Non-pigmented ciliary epithelial cell (primary cell): ENCODE results near the gene IL1RL1.
A peak's percentile ranks its signal among the peaks of the same experiment; 100 is the strongest.

ENCODE experiments used
- DNase-seq: peaks from one replicate; pipeline ENCODE4 v3.0.0-alpha.2; 2010; ENCODE audit warnings: low read depth

IL1RL1 gene

DNA sequence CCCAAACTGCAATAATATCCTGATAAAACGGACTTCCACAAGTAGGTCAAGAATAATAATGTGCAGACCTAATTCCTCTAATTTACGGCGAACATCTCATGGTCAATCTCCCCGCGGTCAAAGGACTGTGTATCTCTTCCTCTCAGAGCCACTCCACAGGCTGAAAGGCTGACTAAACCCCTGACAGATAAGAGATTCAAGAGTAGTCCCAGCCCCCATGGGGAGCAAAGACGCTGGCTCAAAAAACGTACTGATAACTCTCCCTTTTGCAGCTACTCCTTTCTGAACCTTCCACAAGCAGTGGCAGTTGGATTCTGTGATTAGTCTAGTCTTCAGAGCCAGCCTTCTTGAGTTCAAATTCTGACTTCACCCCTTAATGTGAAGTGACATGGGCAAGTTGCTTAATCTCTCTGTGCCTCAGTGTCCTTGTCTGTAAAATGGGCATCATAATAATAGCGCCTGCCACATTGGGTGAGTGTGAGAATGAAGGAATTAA, 24.6 kb downstream of the IL1RL1 start:
- DNase-seq = no peak

DNA sequence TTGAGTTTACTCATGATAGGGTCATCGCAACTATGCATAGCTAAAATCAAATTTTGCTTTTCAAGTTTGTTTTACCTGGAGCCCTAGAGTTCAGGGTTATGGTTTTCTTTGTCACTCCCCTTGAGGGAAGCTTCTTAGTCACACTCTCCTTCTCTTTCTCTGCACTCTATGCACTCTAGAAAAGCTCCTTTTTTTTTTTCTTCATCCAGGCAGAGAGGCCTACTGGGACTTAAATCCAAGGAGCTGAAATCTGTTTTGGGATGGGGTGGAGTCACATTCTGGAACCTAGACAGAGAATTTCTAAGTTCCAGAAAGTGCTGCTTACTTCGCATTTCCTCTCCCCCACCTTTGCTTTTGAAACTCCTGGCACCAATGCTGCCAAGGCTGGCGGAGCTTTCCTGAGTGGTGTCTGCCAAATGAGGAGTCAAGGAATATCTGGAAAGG, 25.2 kb downstream of the IL1RL1 start:
- DNase-seq = no peak

DNA sequence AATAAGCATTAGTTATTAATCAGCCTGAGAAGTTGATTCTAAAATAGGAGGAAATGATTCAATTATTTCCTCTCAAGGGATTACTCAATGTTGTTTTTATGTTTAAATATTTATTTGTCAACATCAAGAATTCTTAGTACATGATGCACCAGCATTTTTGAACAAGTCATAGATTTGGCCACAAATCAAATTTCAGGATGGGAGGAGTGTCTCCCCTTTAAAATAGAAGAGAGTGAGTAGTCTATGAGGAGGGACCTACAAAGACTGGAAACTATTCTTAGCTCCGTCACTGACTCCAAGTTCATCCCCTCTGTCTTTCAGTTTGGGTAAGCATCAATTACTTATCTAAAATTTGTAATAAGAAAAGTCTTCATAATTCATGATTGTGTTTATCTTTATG, 25.6 kb downstream of the IL1RL1 start:
- no peak for DNase-seq

DNA sequence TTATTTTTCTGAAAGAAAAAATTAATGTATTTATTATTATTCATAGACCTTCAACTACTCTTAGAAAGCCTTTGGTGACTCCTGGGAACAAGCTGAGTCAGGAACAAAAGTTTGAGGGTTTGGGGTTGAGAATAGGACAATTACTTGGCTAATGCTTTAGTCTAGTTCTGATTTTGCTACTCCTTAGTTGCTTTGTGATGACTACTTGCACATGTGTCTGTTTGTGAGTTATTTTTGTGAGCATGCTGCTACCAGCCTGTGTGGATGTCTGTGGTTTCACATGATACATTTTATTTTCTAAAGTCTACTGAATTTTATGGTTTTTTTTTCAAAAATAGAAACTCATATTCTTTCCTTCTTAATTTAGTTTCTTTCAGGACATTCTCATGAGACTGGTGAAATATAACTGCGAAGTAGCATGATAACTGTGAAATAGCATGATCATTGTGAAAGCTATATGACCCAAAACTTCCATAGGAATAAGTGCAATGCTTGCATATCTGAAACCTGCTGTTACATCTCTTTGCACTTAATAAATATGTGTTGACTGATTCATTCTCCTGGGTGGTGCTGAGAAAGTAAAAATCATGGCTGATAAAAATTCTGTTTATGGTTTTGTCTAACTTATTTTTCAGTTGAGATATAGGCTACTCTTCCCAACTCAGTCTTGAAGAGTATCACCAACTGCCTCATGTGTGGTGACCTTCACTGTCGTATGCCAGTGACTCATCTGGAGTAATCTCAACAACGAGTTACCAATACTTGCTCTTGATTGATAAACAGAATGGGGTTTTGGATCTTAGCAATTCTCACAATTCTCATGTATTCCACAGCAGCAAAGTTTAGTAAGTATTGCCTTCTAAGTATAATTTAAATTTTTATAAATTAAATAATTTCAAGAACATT, 26.4 kb downstream of the IL1RL1 start:
- no peak for DNase-seq

DNA sequence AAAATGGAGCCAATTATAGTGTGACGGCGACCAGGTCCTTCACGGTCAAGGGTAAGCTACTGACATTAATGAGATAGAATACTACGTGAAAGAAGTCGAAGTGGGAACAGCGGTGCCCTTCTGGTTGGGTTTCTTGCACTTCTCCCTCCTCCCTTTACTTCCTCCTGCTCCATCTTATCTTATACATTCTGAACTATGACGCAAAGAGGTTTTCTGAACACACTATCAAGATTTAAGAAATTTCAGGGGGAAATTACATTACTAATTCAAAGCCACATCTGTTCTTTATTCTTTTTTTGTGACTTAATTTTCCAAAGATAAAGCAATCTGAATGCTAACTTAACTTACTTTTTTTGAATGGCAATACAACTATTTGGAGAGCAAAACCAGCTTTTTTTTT, 29.4 kb downstream of the IL1RL1 start:
- DNase-seq = no peak

DNA sequence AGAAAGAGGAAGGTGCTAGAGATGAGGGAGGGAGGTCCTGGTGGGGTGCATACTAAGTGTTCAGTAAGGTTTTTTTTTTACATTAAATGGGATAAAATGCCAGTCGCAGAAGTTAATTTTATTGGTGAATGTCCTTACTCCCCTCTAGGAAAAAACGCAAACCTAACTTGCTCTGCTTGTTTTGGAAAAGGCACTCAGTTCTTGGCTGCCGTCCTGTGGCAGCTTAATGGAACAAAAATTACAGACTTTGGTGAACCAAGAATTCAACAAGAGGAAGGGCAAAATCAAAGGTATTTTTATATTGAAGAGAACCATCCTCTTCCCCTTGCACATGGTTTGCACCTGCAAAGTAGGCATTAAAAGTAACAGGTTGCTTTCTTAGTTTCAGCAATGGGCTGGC, 31.5 kb downstream of the IL1RL1 start:
- DNase-seq = no peak

DNA sequence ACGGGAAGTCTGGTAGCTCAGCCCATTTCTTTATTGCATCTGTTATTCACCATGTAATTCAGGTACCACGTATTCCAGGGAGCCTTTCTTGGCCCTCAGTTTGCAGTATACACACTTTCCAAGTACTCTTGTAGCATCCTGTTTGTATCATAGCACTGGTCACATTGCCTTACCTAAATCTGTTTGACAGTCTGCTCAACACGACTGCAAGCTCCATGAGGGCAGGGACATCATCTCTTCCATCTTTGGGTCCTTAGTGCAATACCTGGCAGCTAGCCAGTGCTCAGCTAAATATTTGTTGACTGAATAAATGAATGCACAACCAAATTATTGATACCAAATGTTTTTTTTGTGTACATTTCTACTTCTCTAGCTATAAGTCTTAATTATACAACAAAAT, 33.0 kb downstream of the IL1RL1 start:
- DNase-seq = no peak

DNA sequence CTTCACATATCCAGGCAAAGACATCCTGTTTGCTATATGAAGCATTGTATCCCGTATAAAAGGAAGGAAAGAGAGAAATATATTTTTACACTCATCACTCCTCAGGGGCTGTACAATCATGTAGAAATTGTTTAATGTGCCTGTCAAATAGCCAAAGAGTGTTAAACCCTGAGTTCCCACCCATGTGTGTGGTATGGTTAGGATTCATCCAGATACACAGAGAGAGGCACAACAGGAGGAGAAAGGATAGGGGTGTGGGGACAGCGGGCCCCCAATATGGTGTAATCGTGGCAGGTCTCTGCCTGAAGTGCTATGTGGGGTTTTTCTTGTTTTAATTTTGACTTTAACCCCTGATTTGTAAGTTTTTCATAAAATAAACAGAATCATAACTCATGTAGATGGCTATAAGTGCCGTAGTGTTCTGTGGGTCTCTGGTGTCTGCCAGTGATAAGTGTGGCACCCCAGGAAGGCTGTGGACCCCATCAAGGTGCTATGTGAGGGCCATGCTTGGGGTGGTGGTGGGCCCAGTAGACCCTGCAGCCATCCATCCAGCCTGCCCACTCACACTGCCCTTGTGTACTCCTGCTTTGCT, 34.1 kb downstream of the IL1RL1 start:
- no peak for DNase-seq

DNA sequence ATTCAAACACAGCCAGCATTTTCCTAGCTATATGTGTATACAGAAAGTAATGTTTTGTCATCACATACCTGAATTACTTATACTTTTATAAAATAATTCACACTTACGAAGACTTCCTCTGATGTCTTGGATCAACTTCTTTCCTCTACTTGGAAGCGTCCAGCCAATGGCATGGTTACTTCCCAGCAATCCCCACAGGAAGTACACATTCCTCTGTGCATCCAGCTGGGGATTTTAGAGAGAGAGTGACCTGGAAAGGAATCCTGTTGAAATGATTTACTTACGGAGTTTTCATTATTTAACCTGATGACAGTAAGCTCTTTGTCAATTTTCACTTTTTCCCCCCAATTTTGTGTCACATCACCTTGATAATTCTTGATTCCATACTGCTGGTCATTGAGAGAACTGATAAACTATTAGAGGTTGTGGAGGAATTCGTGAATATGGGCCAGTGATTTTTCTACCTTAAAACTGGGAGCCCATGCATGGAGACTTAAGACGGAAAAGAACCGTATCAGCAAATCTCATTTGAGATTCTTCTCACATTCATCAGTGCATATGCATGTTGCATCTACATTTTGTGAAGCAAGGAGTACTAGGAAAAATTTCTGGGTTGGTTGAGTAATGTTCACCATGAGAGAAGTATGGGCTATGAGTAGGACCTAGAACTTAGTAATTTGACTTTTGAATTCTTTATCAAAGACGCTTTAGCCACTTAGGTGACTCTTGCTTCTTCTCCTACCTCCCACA, 35.2 kb downstream of the IL1RL1 start:
- no peak for DNase-seq

DNA sequence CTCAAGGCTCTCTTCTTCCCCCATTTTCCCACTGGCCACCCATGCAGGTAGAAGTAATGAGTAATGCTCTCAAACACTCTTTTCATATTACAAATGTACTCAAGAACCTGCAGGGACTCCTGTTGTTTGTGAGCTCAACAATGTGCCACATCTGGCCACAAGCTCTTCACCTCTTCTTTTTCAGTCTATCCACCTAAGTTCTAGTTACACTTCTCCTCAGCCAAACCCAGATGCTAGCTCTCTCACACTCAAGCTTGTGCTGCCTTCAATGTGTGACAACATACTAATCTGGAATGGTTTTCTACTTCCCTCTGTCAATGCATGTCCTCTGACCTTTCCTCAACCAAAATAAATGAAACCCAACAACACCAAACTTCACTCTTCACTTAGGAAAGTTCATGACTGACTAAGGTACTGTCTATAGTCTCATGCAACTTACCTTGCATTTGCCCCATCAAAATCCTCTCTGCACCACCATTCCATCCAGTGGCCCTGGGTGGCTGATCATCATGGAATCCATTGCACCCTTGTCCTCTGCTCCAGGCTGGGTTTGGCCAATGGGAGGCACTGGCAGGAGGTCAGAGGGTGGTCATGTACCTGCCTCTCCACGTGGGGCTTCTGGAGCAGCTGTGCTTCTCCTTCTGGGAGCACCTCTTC, 38.9 kb downstream of the IL1RL1 start:
- DNase-seq = no peak

DNA sequence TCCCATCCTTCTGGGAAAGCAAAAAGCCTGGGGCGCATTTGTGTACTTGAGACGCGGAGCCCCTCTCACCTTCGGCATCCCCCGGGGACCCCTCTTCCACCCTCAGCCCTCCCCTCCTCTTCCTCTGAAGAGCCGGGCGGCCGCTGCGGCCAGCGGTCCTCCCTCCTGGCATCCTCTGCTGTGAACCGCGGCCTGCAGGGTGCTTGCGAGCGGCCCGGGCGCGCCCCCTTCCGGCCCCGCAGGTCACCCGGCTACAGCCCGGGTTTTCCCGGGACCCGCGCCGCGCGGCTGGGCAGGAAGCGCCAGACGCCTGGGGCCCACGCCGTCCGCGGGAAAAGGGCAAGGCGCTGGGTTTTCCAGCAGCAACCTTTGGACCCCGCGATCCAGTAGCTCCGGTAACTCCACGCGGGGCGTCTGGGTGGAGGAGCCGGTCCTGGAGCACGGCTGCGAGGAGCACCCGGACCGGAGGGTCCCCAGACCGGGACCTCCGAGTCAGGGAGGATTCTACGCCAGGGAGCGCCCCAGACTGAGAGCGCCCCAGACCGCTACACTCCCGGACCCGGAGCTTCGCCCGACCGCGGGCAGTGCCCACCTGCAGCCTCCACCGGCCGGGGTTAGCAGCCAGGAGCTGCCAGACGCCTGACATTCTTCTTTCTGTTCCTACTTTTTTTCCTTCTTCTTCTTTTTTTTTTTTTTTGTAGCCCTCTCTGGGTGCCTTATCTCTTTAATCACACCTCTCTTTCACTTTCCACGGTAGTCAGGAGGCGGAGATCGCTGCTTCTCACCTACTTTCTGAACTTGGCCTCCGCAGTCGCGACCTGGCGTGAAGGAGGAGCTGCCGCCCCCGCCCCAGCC, 44.4 kb downstream of the IL1RL1 start, which contains the start of gene IL18R1:
Gene IL18R1 (plus strand): TSS at position 271 of the 855 bp plus-strand sequence. CDS start 6,865 bp downstream, outside the sequence.
- peak; percentile 4 for DNase-seq

DNA sequence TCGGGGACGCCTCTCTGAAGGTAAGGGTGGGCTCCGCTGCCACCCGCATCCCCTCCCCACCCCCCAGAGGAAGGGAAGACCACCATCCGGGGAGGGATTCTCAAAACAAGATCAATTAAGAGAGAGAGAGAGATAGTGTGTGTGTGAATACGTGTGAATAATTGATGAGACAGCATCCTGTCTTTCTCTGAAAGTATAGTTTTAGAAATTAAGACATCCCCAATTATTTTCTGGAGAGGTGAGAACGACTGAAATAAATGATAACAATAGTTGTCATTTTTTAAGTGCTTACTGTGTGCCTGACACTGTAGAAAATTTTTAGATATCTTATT, 45.0 kb downstream of the IL1RL1 start:
- no peak for DNase-seq

DNA sequence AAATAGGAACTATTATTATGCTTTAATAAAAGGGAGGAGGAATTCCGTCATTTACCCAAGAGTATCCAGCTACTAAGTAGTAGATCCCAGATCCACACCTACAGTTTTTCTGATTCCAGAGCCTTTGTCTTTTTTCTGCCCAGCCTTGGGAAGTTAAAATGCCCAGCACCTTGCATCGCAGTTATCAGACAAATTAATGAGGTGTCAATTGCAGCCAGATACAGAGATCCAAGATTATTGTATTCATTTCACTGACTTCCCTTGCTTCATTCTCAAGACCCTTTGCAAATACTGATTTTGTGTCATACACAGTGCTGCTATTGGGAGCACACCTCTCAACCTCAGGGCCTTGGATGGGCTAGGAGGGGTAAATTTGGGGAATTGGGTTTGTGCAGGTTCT, 45.4 kb downstream of the IL1RL1 start:
- DNase-seq = no peak

DNA sequence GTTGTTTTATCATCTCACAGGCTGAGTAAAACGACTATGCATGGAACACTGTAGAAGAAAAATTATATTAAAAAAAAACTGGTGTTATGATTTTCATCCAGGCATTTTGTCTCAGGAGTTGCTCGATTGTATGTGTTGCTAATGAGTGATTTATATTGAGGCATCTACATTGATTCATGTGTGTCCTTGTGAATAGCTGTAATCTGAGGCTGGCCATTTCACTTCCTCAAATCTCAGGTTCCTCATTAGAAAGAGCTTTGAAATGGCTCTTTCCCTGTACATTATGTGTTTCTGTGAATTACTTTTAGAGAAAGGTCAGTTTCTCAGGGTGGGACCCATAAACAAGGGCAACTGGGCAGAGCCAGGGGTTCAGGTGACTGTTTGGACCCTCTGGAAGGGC, 46.6 kb downstream of the IL1RL1 start:
- no peak for DNase-seq

DNA sequence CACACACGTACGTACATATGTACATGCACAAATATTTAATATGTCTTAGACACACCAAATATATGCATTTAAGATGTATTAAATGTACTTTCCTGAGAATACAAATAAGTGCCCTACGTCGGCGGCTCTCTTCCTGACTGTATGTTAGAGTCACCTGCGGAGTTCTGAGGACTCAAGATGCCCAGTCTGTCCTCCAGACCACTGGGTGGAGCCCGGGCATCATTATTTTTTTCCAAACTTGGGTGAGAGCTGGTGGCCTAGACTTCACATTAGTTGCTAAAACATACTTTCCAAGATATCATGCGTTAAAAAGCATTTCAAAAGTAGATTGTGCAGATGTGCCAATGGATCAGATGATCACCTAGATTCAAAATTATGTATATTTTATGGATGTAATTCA, 47.1 kb downstream of the IL1RL1 start:
- DNase-seq = no peak

DNA sequence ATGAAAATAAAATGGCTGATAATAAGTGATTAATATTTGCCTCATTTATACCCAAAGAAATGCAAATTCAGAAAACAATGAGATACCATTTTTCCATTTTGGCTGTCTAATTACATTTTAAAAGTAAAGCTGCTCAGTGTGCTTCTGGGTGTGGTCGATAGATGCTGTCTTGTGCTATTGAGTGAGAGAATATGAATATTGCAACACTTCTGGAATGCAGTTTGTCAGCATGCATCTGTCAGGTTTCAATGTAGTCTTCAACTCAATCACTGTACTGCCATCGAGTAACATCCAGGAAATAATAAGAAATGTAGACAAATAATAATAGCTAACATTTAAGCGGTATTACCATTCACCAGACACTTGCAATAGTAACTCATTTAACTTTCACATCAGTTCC, 48.2 kb downstream of the IL1RL1 start:
- DNase-seq = no peak

DNA sequence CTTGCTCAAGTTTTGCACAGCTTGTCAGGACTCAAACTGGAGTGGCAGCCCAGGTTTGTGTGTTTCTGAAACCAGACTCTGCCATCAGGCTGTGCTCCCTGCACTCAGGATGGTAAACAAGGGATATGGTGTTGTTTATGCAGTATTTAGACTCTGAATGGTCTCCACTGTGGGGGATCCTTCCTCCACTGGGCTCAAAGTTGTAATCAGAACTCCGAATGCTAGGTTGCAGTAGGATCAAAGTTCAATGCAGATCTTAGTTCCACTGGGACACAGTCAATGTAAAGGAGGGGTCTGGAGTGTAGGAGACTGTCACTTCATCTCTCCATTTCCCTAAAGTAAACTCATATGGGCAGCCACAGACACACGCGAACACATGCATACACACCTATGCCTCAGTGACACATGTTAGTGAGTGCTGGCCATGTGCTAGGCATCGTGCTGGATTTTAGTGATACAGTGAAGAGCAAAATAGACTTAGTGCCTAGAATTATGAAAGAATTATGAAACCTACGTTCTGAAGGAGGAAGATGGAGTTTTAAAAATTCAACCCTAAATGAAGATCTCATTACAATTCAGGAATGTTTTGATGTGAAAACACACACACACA, 50.4 kb downstream of the IL1RL1 start:
- no peak for DNase-seq

DNA sequence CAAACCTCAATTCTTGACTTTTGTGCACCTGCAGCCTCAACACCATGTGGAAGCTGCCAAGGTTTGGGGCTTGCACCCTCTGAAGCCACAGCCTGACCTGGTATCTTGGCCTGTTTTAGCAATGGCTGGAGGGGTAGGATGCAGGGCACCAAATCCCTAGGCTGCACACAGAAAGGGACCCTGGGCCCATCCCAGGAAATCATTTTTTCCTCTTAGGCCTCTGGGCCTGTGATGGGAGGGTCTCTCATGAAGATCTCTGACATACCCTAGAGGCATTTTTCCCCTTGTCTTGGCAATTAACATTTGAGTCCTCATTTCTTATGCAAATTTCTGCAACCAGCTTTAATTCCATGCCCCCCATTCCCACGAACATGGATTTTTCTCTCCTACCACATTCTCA, 54.4 kb downstream of the IL1RL1 start:
- DNase-seq = no peak

DNA sequence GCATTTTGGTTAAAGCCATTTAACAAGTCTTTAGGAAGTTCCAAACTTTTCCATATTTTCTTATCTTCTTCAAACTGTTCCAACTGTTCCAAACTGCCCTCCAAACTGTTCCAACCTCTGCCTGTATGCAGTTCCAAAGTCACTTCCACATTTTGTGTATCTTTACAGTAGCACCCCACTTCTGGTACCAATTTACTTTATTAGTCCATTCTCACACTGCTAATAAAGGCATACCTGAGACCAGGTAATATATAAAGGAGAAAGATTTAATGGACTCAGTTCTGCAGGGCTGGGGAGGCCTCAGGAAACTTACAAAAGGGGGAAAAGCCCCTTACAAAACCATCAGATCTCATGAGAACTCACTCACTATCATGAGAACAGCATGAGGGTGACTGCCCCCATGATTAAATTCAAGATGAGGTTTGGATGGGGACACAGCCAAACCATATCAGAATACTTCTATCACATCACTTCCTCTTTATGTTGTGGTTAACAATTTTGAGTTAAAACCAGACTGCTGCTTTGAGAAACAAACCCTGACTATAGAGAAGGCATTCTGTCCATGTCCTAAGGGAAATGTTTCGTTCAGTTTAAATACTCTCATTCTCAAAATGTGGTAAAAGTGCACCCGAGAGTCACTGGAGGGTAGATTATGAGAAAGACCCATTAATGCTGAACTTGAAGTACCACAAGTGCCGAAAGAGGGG, 55.2 kb downstream of the IL1RL1 start:
- no peak for DNase-seq

DNA sequence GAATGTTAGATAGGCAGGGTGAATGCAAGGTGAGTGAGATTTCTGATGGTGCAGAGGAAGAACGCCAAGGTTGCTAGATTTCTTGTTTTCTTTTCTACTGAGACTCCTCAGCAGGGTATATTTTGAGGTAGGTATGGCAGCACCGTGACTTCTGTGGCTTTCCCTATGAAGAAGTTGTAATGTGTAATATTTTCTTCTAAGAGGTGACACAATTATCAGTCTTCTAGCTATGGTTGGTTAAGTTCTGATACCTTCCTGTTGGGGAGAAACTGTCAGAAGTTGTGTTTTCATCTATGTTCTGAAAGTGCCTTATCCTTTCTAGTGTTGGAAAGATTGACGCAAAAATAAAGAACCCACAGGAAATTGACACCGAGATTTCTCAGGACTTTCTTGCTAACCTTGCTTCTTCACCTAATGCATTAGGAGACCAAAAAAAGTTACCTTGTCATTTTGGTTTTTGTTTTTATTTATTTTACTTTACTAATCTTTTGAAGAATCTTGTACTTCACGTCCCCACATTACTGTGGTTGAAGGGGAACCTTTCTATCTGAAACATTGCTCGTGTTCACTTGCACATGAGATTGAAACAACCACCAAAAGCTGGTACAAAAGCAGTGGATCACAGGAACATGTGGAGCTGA, 56.1 kb downstream of the IL1RL1 start:
- DNase-seq = no peak
